Lower lobe of right lung (tissue), 2 donors: ENCODE data around the gene YBX2. TPM values are rescaled to one million over a fixed set of nuclear protein-coding genes. Genes with fewer than 3 reads are reported as not detected.

Experiments
- ATAC-seq, 2 donors: fragments of 200-7000 bp; cut with Tn5 transposase; one replicate each; pipeline ENCODE4 v1.9.1; 2020 to 2022; ENCODE audit warnings: mild to moderate bottlenecking in 2 of 2, moderate library complexity in 2 of 2
- DNase-seq: peaks from one replicate; pipeline ENCODE4 v3.0.0-alpha.2; 2020
- H3K27ac ChIP-seq: fragments of 200-600 bp; one replicate; pipeline ENCODE4 v1.8.0; 2022
- H3K27me3 ChIP-seq: fragments of 200-600 bp; one replicate; pipeline ENCODE4 v1.8.0; 2022; ENCODE audit warnings: low read depth
- H3K36me3 ChIP-seq: fragments of 200-600 bp; one replicate; pipeline ENCODE4 v1.8.0; 2022; ENCODE audit warnings: mild to moderate bottlenecking
- H3K4me1 ChIP-seq: fragments of 200-600 bp; one replicate; pipeline ENCODE4 v1.8.0; 2022
- H3K4me3 ChIP-seq: fragments of 200-600 bp; one replicate; pipeline ENCODE4 v1.8.0; 2022; ENCODE audit warnings: mild to moderate bottlenecking
- H3K9me3 ChIP-seq: fragments of 200-600 bp; one replicate; pipeline ENCODE4 v1.8.0; 2022
- CTCF ChIP-seq: fragments of 200-600 bp; IDR thresholded peaks from one replicate; pipeline ENCODE4 v1.8.0; 2022; ENCODE audit warnings: antibody characterized with exemption, mild to moderate bottlenecking
- intact Hi-C: fragments of 100-400 bp; cut with DNase I; formaldehyde crosslinking; loops from one replicate; pipeline ENCODE4 v1.11.0; 2022
- total RNA-seq: library from RNA; stranded (reverse); fragmentation: NEBNext Ultra II Directional; extraction: Animal tissue kit (Norgen Biotek cat#: 25700); gene quantifications from one replicate; pipeline ENCODE4 v1.2.1, GENCODE V29; 2021
- donor health status: DM: no; HTN: yes; CAD: no; lungs with severe emphysema.

The YBX2 gene
- total RNA-seq, 1 donor from 2014 or later, result 0.41 TPM

GRCh38 chr17:7318121-7318860 lies 23.9 kb upstream of the YBX2 start:
- Histone ChIP-seq H3K4me3 (no peak overlapping the region), H3K27ac (no peak overlapping the region), H3K36me3 (peaks cover 69% of the 10 kb centered on the region), H3K27me3 (no peaks in the 10 kb centered on the region), H3K4me1 (peaks cover 23% of the 10 kb centered on the region), H3K9me3 (no peaks in the 10 kb centered on the region)
- ATAC-seq, result no peak
- TF ChIP-seq CTCF, result no peak
- intact Hi-C loops, result no loop called here
- no peak for DNase-seq

GRCh38 chr17:7317161-7317803 lies 22.8 kb upstream of the YBX2 start:
- no peak for DNase-seq
- intact Hi-C loops, result no loop called here
- peaks cover 69% of the 10 kb centered on the region for H3K36me3 ChIP-seq
- H3K9me3 ChIP-seq, result no peaks in the 10 kb centered on the region
- H3K27me3 ChIP-seq, result no peaks in the 10 kb centered on the region
- no peak for TF ChIP-seq CTCF
- H3K4me1 ChIP-seq, result peaks cover 23% of the 10 kb centered on the region
- no peak for ATAC-seq
- H3K27ac ChIP-seq, result no peak overlapping the region
- H3K4me3 ChIP-seq, result no peak overlapping the region

GRCh38 chr17:7315570-7316235 lies 21.3 kb upstream of the YBX2 start:
- Histone ChIP-seq H3K4me3 (peak overlapping the region; percentile 92), H3K4me1 (peaks cover 23% of the 10 kb centered on the region), H3K27me3 (no peaks in the 10 kb centered on the region), H3K9me3 (no peaks in the 10 kb centered on the region), H3K27ac (peak overlapping the region; percentile 97), H3K36me3 (peaks cover 69% of the 10 kb centered on the region)
- intact Hi-C loops, result no loop called here
- DNase-seq (no peak), ATAC-seq (peak; percentile 6 to 16)
- no peak for TF ChIP-seq CTCF

GRCh38 chr17:7314719-7315569 lies 20.5 kb upstream of the YBX2 start, which contains the start of gene GPS2:
GPS2 (minus strand) TSS chr17:7315360; CDS start chr17:7315052, 308 bp downstream.
- ATAC-seq (peak; percentile 92 to 94), DNase-seq (peak; percentile 96)
- Histone ChIP-seq H3K36me3 (peaks cover 69% of the 10 kb centered on the region), H3K4me3 (peak within 1 kb of the TSS; percentile 92), H3K27me3 (no peaks in the 10 kb centered on the region), H3K4me1 (peaks cover 27% of the 10 kb centered on the region), H3K9me3 (no peaks in the 10 kb centered on the region), H3K27ac (peak within 1 kb of the TSS; percentile 97)
- intact Hi-C loops, result no loop called here
- no peak for TF ChIP-seq CTCF
